Suprapubic skin (tissue), 3 donors: Measurements from ENCODE around the gene OR13A1.

Experiments used
- CTCF ChIP-seq, 2 donors: fragments of 200-600 bp in 1 of 2; fragments of 450-650 bp in 1 of 2; sonication (generic) in 1 of 2; IDR thresholded peaks; one replicate each; pipeline ENCODE4 v1.5.1; 2016 to 2019; ENCODE audit warnings: antibody characterized with exemption in 2 of 2, mild to moderate bottlenecking in 1 of 2, moderate library complexity in 1 of 2
- POLR2A ChIP-seq, 2 donors: fragments of 450-650 bp; IDR thresholded peaks; one replicate each; pipeline ENCODE4 v1.6.1; 2017; ENCODE audit warnings: antibody characterized with exemption in 2 of 2, mild to moderate bottlenecking in 2 of 2, moderate library complexity in 2 of 2

GRCh38 chr10:45354261-45354660 is 38.9 kb upstream of the OR13A1 start:
- TF ChIP-seq CTCF (IDR thresholded peaks at IDR 0.05) (no peak), POLR2A (IDR thresholded peaks at IDR 0.05) (no peak)
